Fibroblast of lung (primary cell): ENCODE data around the gene RFK.

ENCODE experiments used
- EZH2 ChIP-seq: IDR thresholded peaks from 2 replicates; pipeline ENCODE4 v1.5.1; 2012; ENCODE audit warnings: low read length, control low read depth, mild to moderate bottlenecking; ENCODE audit errors: missing control alignments
- TF ChIP-seq, protein P1 (sequence below), 2 donors: IDR thresholded peaks in 1 of 2; conservative IDR thresholded peaks in 1 of 2; 1 replicate in 1 of 2; 2 replicates in 1 of 2; pipeline ENCODE4 v1.5.1; 2011 to 2012; ENCODE audit warnings: low read length in 2 of 2, control low read depth in 1 of 2, inconsistent platforms in 1 of 2, low read depth in 1 of 2, mild to moderate bottlenecking in 1 of 2

DNA sequence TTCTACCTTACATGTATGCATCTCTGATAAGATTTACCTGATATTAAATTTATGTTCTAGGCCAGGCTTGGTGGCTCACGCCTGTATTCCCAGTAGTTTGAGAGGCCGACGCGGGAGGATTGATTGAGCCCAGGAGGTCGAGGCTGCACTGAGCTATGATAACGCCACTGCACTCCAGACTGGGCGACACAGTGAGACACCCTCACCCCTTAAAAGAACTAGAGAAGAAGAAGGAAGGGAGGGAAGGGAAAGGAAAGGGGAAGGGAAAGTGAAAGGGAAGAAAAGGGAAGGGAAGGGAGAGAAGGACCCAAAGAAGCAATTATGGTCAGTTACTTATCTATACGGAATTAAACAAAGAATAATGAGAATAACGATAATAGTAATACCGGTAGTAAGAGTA is 1.2 kb upstream of the RFK start:
- TF ChIP-seq, protein P1, sequence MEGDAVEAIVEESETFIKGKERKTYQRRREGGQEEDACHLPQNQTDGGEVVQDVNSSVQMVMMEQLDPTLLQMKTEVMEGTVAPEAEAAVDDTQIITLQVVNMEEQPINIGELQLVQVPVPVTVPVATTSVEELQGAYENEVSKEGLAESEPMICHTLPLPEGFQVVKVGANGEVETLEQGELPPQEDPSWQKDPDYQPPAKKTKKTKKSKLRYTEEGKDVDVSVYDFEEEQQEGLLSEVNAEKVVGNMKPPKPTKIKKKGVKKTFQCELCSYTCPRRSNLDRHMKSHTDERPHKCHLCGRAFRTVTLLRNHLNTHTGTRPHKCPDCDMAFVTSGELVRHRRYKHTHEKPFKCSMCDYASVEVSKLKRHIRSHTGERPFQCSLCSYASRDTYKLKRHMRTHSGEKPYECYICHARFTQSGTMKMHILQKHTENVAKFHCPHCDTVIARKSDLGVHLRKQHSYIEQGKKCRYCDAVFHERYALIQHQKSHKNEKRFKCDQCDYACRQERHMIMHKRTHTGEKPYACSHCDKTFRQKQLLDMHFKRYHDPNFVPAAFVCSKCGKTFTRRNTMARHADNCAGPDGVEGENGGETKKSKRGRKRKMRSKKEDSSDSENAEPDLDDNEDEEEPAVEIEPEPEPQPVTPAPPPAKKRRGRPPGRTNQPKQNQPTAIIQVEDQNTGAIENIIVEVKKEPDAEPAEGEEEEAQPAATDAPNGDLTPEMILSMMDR (conservative IDR thresholded peaks at IDR 0.05 in 1 of 2, IDR thresholded peaks at IDR 0.05 in 1 of 2; ENCODE audit: low read depth in 1 of 2, low read length in 2 of 2) = no peak
- TF ChIP-seq EZH2 = no peak
